ENCODE data around the gene LDLR.

Gene LDLR

DNA sequence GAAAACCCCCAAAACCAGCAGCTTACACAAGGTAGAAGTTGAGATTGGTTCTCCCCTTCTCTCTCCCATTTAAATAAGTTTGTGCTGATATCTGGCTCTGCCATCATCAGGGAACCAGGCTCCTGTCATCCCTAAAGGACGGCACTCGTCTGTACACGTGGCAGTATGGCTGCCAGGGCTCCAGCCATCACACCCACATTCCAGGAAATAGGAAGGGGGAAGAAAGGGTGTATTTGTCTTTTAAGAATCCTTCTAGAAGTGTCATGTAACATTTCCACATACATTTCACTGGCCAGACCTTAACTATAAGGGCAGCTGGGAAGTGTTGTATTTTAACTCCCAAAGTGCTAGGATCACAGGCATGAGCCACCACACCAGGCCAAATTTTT is 56.3 kb downstream of the LDLR start:
- no peaks in the 10 kb centered on the region for H4K20me1 ChIP-seq (ENCODE audit: low read depth, low read length)
- no peak overlapping the region for H2AFZ ChIP-seq (ENCODE audit: low read depth, low read length, severe bottlenecking)
- H3K9ac ChIP-seq (ENCODE audit: low read length): no peak overlapping the region
- peaks cover 10% of the 10 kb centered on the region; the same call in 1 of the 2 replicates for H3K36me3 ChIP-seq (ENCODE audit: low read length)
- H3K4me2 ChIP-seq (ENCODE audit: low read depth, low read length, poor library complexity, severe bottlenecking): no peak overlapping the region
- no peaks in the 10 kb centered on the region for H3K27me3 ChIP-seq (ENCODE audit: low read length)
- H3K9me2 ChIP-seq (replicated peaks; ENCODE audit: insufficient read depth, low read length): no peaks in the 10 kb centered on the region
- H3K4me3 ChIP-seq (ENCODE audit: insufficient read depth, low read length, poor library complexity, severe bottlenecking): no peak overlapping the region
- H3K27ac ChIP-seq (ENCODE audit: low read depth, low read length): no peak overlapping the region
- TF ChIP-seq, protein P1, sequence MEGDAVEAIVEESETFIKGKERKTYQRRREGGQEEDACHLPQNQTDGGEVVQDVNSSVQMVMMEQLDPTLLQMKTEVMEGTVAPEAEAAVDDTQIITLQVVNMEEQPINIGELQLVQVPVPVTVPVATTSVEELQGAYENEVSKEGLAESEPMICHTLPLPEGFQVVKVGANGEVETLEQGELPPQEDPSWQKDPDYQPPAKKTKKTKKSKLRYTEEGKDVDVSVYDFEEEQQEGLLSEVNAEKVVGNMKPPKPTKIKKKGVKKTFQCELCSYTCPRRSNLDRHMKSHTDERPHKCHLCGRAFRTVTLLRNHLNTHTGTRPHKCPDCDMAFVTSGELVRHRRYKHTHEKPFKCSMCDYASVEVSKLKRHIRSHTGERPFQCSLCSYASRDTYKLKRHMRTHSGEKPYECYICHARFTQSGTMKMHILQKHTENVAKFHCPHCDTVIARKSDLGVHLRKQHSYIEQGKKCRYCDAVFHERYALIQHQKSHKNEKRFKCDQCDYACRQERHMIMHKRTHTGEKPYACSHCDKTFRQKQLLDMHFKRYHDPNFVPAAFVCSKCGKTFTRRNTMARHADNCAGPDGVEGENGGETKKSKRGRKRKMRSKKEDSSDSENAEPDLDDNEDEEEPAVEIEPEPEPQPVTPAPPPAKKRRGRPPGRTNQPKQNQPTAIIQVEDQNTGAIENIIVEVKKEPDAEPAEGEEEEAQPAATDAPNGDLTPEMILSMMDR (IDR thresholded peaks at IDR 0.05; ENCODE audit: insufficient read depth, low read length, poor library complexity, severe bottlenecking): no peak
- TF ChIP-seq EZH2phosphoT487 (conservative IDR thresholded peaks at IDR 0.05; ENCODE audit: low read length): no peak
- H3F3A ChIP-seq (ENCODE audit: insufficient read depth): 0 out of 2 replicates have a peak, but pooled peaks cover 4% of the 10 kb centered on the region
- peaks cover 4% of the 10 kb centered on the region for H3K79me2 ChIP-seq (ENCODE audit: insufficient read depth, low read length)
- H3K9me3 ChIP-seq (ENCODE audit: insufficient read depth, low read length): no peaks in the 10 kb centered on the region

- peaks cover 10% of the 10 kb centered on the region; the same call in 1 of the 2 replicates for H3K36me3 ChIP-seq (ENCODE audit: low read length)
- TF ChIP-seq, protein P1 (IDR thresholded peaks at IDR 0.05; ENCODE audit: insufficient read depth, low read length, poor library complexity, severe bottlenecking): no peak
- TF ChIP-seq EZH2phosphoT487 (conservative IDR thresholded peaks at IDR 0.05; ENCODE audit: low read length): no peak
Observed at GRCh38 chr19:11148001-11148400, 58.7 kb downstream of the LDLR start.

DNA sequence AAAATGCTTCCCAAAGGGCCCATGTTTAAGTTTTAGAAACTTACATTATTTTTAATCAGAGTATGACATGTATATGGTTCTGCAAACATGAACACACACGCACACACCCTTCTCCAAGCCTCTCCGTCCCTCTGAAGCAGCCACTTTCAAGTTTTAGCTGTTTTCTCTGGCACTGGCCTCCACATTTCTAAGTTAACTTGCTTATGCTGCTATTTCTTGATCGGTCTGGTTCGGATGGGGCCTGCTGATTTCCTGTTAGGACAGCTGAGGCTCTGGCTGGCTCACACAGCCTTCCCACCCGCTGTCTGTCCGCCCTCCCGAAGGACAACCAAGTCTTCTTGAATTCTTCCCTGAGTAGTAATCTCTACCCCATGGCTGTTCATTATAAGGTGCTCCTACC is 61.9 kb downstream of the LDLR start:
- no peaks in the 10 kb centered on the region for H3K9me3 ChIP-seq (ENCODE audit: insufficient read depth, low read length)
- no peak overlapping the region for H3K27ac ChIP-seq (ENCODE audit: low read depth, low read length)
- no peak overlapping the region for H2AFZ ChIP-seq (ENCODE audit: low read depth, low read length, severe bottlenecking)
- TF ChIP-seq EZH2phosphoT487 (conservative IDR thresholded peaks at IDR 0.05; ENCODE audit: low read length): no peak
- TF ChIP-seq, protein P1 (IDR thresholded peaks at IDR 0.05; ENCODE audit: insufficient read depth, low read length, poor library complexity, severe bottlenecking): no peak
- H3K79me2 ChIP-seq (ENCODE audit: insufficient read depth, low read length): peaks cover 49% of the 10 kb centered on the region
- no peaks in the 10 kb centered on the region for H3K27me3 ChIP-seq (ENCODE audit: low read length)
- H3F3A ChIP-seq (ENCODE audit: insufficient read depth): no peaks in the 10 kb centered on the region
- peaks cover 3% of the 10 kb centered on the region; the same call in 1 of the 2 replicates for H3K36me3 ChIP-seq (ENCODE audit: low read length)
- no peaks in the 10 kb centered on the region for H3K9me2 ChIP-seq (replicated peaks; ENCODE audit: insufficient read depth, low read length)
- H3K4me3 ChIP-seq (ENCODE audit: insufficient read depth, low read length, poor library complexity, severe bottlenecking): no peak overlapping the region
- H3K9ac ChIP-seq (ENCODE audit: low read length): no peak overlapping the region
- H3K4me2 ChIP-seq (ENCODE audit: low read depth, low read length, poor library complexity, severe bottlenecking): no peak overlapping the region
- H4K20me1 ChIP-seq (ENCODE audit: low read depth, low read length): no peaks in the 10 kb centered on the region

More at GRCh38 chr19:11148001-11148400, 58.7 kb downstream of the LDLR start:
- H3K4me3 ChIP-seq (ENCODE audit: insufficient read depth, low read length, poor library complexity, severe bottlenecking): no peak overlapping the region
- H3K9me2 ChIP-seq (replicated peaks; ENCODE audit: insufficient read depth, low read length): no peaks in the 10 kb centered on the region
- no peaks in the 10 kb centered on the region for H4K20me1 ChIP-seq (ENCODE audit: low read depth, low read length)
- H3K27ac ChIP-seq (ENCODE audit: low read depth, low read length): no peak overlapping the region
- H2AFZ ChIP-seq (ENCODE audit: low read depth, low read length, severe bottlenecking): no peak overlapping the region
- no peaks in the 10 kb centered on the region for H3K9me3 ChIP-seq (ENCODE audit: insufficient read depth, low read length)
- peaks cover 24% of the 10 kb centered on the region for H3K79me2 ChIP-seq (ENCODE audit: insufficient read depth, low read length)
- H3K4me2 ChIP-seq (ENCODE audit: low read depth, low read length, poor library complexity, severe bottlenecking): no peak overlapping the region
- H3K27me3 ChIP-seq (ENCODE audit: low read length): no peaks in the 10 kb centered on the region
- H3F3A ChIP-seq (ENCODE audit: insufficient read depth): 0 out of 2 replicates have a peak, but pooled peaks cover 4% of the 10 kb centered on the region
- no peak overlapping the region for H3K9ac ChIP-seq (ENCODE audit: low read length)

Data from SU-DHL-6 (cell line).